Measurements from ENCODE around the gene TOM1L2.

- TF ChIP-seq ELF1 (IDR thresholded peaks at IDR 0.05; ENCODE audit: borderline replicate concordance, low read depth) (no peak), EZH2 (IDR thresholded peaks at IDR 0.05) (no peak), YY1 (IDR thresholded peaks at IDR 0.05; ENCODE audit: extremely low read depth, insufficient replicate concordance, low read depth, low read length) (no peak)
These were observed 47.6 kb upstream of the TOM1L2 start for GRCh38 chr17:18019838-18020154.
